Activated CD8-positive, alpha-beta memory T cell treated with anti-CD3 and anti-CD28 coated beads for 1 hour (primary cell): ENCODE results near the gene EIF2B2.

Source experiments
- DNase-seq, 2 donors: peaks; one replicate each; pipeline ENCODE4 v3.0.0-alpha.2; 2020; ENCODE audit warnings: low read depth in 1 of 2; ENCODE audit errors: extremely low read depth in 1 of 2

EIF2B2 gene

GRCh38 chr14:74973905-74974363, 28.8 kb upstream of the EIF2B2 start:
- DNase-seq = no peak

GRCh38 chr14:74974364-74975058, 28.2 kb upstream of the EIF2B2 start:
- DNase-seq = no peak

- no peak for DNase-seq
These were observed 27.5 kb upstream of the EIF2B2 start for GRCh38 chr14:74975059-74975810.

- DNase-seq = no peak
These were observed 26.2 kb upstream of the EIF2B2 start for GRCh38 chr14:74976264-74977113.

GRCh38 chr14:74977164-74977900, 25.4 kb upstream of the EIF2B2 start:
- DNase-seq = no peak

- no peak for DNase-seq
These were observed 24.8 kb upstream of the EIF2B2 start for GRCh38 chr14:74977901-74978385.

GRCh38 chr14:74978416-74978947, 24.2 kb upstream of the EIF2B2 start:
- DNase-seq = no peak

GRCh38 chr14:74979029-74979428, 23.7 kb upstream of the EIF2B2 start:
- DNase-seq = no peak

GRCh38 chr14:74979442-74980397, 23.0 kb upstream of the EIF2B2 start:
- no peak for DNase-seq

- no peak for DNase-seq
These were observed 22.4 kb upstream of the EIF2B2 start for GRCh38 chr14:74980398-74980730.

GRCh38 chr14:74980731-74981461, 21.8 kb upstream of the EIF2B2 start:
- DNase-seq = no peak

- no peak for DNase-seq
These were observed 21.3 kb upstream of the EIF2B2 start for GRCh38 chr14:74981462-74981782.

GRCh38 chr14:74981833-74982232, 20.9 kb upstream of the EIF2B2 start:
- DNase-seq = no peak

GRCh38 chr14:74982661-74983060, 20.1 kb upstream of the EIF2B2 start:
- no peak for DNase-seq

GRCh38 chr14:74983343-74983742, 19.4 kb upstream of the EIF2B2 start:
- no peak for DNase-seq

- DNase-seq = no peak
These were observed 18.3 kb upstream of the EIF2B2 start for GRCh38 chr14:74984236-74985027.

- DNase-seq = no peak
These were observed 17.8 kb upstream of the EIF2B2 start for GRCh38 chr14:74985028-74985310.

GRCh38 chr14:74985806-74986205, 16.9 kb upstream of the EIF2B2 start:
- DNase-seq = no peak
